Endothelial cell of umbilical vein (primary cell): ENCODE data around the gene KRTAP25-1.

Experiments used
- EZH2 ChIP-seq: IDR thresholded peaks from 2 replicates; pipeline ENCODE4 v1.6.1; 2012; ENCODE audit warnings: borderline replicate concordance, low read depth, mild to moderate bottlenecking, moderate library complexity, low read length, inconsistent platforms; ENCODE audit not compliant: severe bottlenecking
- FOS ChIP-seq: IDR thresholded peaks from 2 replicates; pipeline ENCODE4 v1.6.1; 2011; ENCODE audit warnings: mild to moderate bottlenecking, low read length, moderate library complexity, borderline replicate concordance; ENCODE audit not compliant: insufficient read depth
- MYC ChIP-seq: IDR thresholded peaks from one replicate; pipeline ENCODE4 v1.6.1; 2011; ENCODE audit warnings: mild to moderate bottlenecking, low read depth, low read length
- POLR2A ChIP-seq: IDR thresholded peaks from 2 replicates; pipeline ENCODE4 v1.6.1; 2012; ENCODE audit warnings: low read depth, mild to moderate bottlenecking, control low read depth, low read length
- POLR2AphosphoS5 ChIP-seq: IDR thresholded peaks from 2 replicates; pipeline ENCODE4 v1.6.1; 2012; ENCODE audit warnings: low read depth, mild to moderate bottlenecking, control low read depth, low read length, moderate library complexity; ENCODE audit not compliant: insufficient read depth
- TF ChIP-seq, protein P1 (sequence below), 2 donors: IDR thresholded peaks; 1 replicate in 1 of 2; 2 replicates in 1 of 2; pipeline ENCODE4 v1.5.1; 2011; ENCODE audit warnings: low read length in 2 of 2, mild to moderate bottlenecking in 2 of 2, moderate library complexity in 2 of 2, control low read depth in 1 of 2, inconsistent platforms in 1 of 2, low read depth in 1 of 2; ENCODE audit not compliant: insufficient read depth in 1 of 2; ENCODE audit errors: extremely low read depth in 1 of 2
- TF ChIP-seq, protein P2 (sequence below): IDR thresholded peaks from 2 replicates; pipeline ENCODE4 v1.6.1; 2011; ENCODE audit not compliant: insufficient read depth, insufficient read length

DNA sequence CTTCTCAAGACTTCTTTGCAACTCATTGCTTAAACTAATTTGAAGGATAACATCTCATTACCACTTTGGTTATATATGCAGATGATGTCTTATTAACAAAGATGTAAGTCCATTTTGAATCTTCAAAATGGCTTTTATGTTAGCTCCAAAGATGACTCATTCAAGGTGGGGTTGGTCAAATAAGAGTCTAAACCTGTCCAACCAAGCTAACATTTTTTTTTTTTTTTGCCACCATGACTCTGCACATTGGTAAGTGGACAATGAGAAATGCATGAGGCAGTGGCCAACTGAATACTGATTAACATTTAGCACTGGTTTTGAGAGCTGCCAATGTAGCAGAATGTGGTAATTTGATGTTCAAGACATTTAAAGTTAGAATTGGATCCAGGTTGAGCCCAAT is 48.5 kb upstream of the KRTAP25-1 start:
- TF ChIP-seq, protein P1, sequence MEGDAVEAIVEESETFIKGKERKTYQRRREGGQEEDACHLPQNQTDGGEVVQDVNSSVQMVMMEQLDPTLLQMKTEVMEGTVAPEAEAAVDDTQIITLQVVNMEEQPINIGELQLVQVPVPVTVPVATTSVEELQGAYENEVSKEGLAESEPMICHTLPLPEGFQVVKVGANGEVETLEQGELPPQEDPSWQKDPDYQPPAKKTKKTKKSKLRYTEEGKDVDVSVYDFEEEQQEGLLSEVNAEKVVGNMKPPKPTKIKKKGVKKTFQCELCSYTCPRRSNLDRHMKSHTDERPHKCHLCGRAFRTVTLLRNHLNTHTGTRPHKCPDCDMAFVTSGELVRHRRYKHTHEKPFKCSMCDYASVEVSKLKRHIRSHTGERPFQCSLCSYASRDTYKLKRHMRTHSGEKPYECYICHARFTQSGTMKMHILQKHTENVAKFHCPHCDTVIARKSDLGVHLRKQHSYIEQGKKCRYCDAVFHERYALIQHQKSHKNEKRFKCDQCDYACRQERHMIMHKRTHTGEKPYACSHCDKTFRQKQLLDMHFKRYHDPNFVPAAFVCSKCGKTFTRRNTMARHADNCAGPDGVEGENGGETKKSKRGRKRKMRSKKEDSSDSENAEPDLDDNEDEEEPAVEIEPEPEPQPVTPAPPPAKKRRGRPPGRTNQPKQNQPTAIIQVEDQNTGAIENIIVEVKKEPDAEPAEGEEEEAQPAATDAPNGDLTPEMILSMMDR (IDR thresholded peaks at IDR 0.05; ENCODE audit: extremely low read depth in 1 of 2, insufficient read depth in 1 of 2, low read depth in 1 of 2, low read length in 2 of 2): no peak
- TF ChIP-seq POLR2A: no peak
- no peak for TF ChIP-seq EZH2
- no peak for TF ChIP-seq POLR2AphosphoS5
- TF ChIP-seq, protein P2, sequence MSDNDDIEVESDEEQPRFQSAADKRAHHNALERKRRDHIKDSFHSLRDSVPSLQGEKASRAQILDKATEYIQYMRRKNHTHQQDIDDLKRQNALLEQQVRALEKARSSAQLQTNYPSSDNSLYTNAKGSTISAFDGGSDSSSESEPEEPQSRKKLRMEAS: no peak
- no peak for TF ChIP-seq MYC
- no peak for TF ChIP-seq FOS
